ENCODE results near the gene SULT4A1.

- TF ChIP-seq EZH2 (IDR thresholded peaks at IDR 0.05) (no peak), POLR2AphosphoS5 (IDR thresholded peaks at IDR 0.05; ENCODE audit: borderline replicate concordance, low read depth, low read length) (no peak)
Measured at GRCh38 chr22:43825651-43826050, 36.7 kb downstream of the SULT4A1 start.

Measured in SK-N-MC (cell line).